Neutrophil (primary cell): Measurements from ENCODE around the gene FBXO4.

Experiments
- H3K27ac ChIP-seq: fragments of 200-600 bp; sonication (generic); 2 replicates; pipeline ENCODE4 v1.5.1; 2016; ENCODE audit warnings: mild to moderate bottlenecking, moderate library complexity
- H3K27me3 ChIP-seq: fragments of 200-600 bp; sonication (generic); 2 replicates; pipeline ENCODE4 v1.6.0; 2016; ENCODE audit warnings: mild to moderate bottlenecking
- H3K36me3 ChIP-seq: fragments of 200-600 bp; sonication (generic); 2 replicates; pipeline ENCODE4 v1.5.1; 2017
- H3K4me1 ChIP-seq, 2 experiments: fragments of 200-600 bp in 1 of 2; sonication (generic) in 1 of 2; 1 replicate in 1 of 2; 2 replicates in 1 of 2; pipeline versions ENCODE4 v1.5.1 to v1.6.1; 2013 to 2016; ENCODE audit warnings: low read depth in 1 of 2, low read length in 1 of 2, mild to moderate bottlenecking in 1 of 2, moderate library complexity in 1 of 2; ENCODE audit not compliant: control insufficient read depth in 1 of 2, insufficient read depth in 1 of 2
- H3K4me3 ChIP-seq, 2 experiments: fragments of 200-600 bp in 1 of 2; sonication (generic) in 1 of 2; 1 replicate in 1 of 2; 2 replicates in 1 of 2; pipeline ENCODE4 v1.5.1; 2013 to 2016; ENCODE audit warnings: low read depth in 1 of 2, low read length in 1 of 2, mild to moderate bottlenecking in 1 of 2, moderate library complexity in 1 of 2
- H3K9me3 ChIP-seq: fragments of 200-600 bp; sonication (generic); 2 replicates; pipeline ENCODE4 v1.5.1; 2016
- CTCF ChIP-seq: fragments of 200-600 bp; sonication (generic); IDR thresholded peaks from 2 replicates; pipeline ENCODE4 v1.5.1; 2016; ENCODE audit warnings: antibody characterized with exemption

Gene FBXO4

GRCh38 chr5:41983284-41983683, 58.2 kb downstream of the FBXO4 start:
- no peaks in the 10 kb centered on the region for H3K36me3 ChIP-seq
- no peaks in the 10 kb centered on the region for H3K4me1 ChIP-seq
- TF ChIP-seq CTCF: no peak
- H3K27ac ChIP-seq: no peak overlapping the region
- H3K4me3 ChIP-seq: no peak overlapping the region
- no peaks in the 10 kb centered on the region for H3K27me3 ChIP-seq
- no peaks in the 10 kb centered on the region for H3K9me3 ChIP-seq

GRCh38 chr5:41985945-41986695, 61.0 kb downstream of the FBXO4 start:
- no peaks in the 10 kb centered on the region for H3K4me1 ChIP-seq
- no peaks in the 10 kb centered on the region for H3K27me3 ChIP-seq
- TF ChIP-seq CTCF: no peak
- H3K9me3 ChIP-seq: no peaks in the 10 kb centered on the region
- H3K4me3 ChIP-seq: no peak overlapping the region
- H3K27ac ChIP-seq: no peak overlapping the region
- no peaks in the 10 kb centered on the region for H3K36me3 ChIP-seq
